IPS DF 4.7 (cell line): ENCODE results near the gene APCDD1.
"Not testable (repeated sequence)": the region's sequence is repeated elsewhere in the genome, so short reads cannot be mapped to it uniquely, and the experiment has no call there.

Experiments
- DNase-seq: peaks from one replicate; pipeline ENCODE4 v3.0.0-alpha.2; 2013; ENCODE audit warnings: low spot score; ENCODE audit errors: extremely low read depth

Gene APCDD1

GRCh38 chr18:10461989-10462388, 7.6 kb downstream of the APCDD1 start:
- DNase-seq: no peak

GRCh38 chr18:10462597-10462996, 8.2 kb downstream of the APCDD1 start:
- DNase-seq: no peak

GRCh38 chr18:10463096-10463495, 8.7 kb downstream of the APCDD1 start:
- no peak for DNase-seq

- no peak for DNase-seq
Measured at GRCh38 chr18:10463741-10464140, 9.3 kb downstream of the APCDD1 start.

GRCh38 chr18:10464161-10464648, 9.8 kb downstream of the APCDD1 start:
- not testable (repeated sequence) for DNase-seq

GRCh38 chr18:10465174-10465939, 10.9 kb downstream of the APCDD1 start:
- DNase-seq: no peak

GRCh38 chr18:10470429-10470828, 16.0 kb downstream of the APCDD1 start:
- no peak for DNase-seq

GRCh38 chr18:10471574-10471973, 17.1 kb downstream of the APCDD1 start:
- no peak for DNase-seq

GRCh38 chr18:10473132-10473531, 18.7 kb downstream of the APCDD1 start:
- no peak for DNase-seq

GRCh38 chr18:10474309-10474708, 19.9 kb downstream of the APCDD1 start:
- no peak for DNase-seq

- no peak for DNase-seq
Measured at GRCh38 chr18:10475276-10475653, 20.8 kb downstream of the APCDD1 start.

- no peak for DNase-seq
Measured at GRCh38 chr18:10475654-10476291, 21.3 kb downstream of the APCDD1 start.

- DNase-seq: no peak
Measured at GRCh38 chr18:10476338-10476791, 21.9 kb downstream of the APCDD1 start.

- DNase-seq: no peak
Measured at GRCh38 chr18:10477121-10477862, 22.9 kb downstream of the APCDD1 start.

GRCh38 chr18:10477863-10478260, 23.4 kb downstream of the APCDD1 start:
- no peak for DNase-seq

GRCh38 chr18:10481831-10482230, 27.4 kb downstream of the APCDD1 start:
- no peak for DNase-seq

- DNase-seq: no peak
Measured at GRCh38 chr18:10482363-10482984, 28.0 kb downstream of the APCDD1 start.

GRCh38 chr18:10482985-10483949, 28.8 kb downstream of the APCDD1 start:
- no peak for DNase-seq

- no peak for DNase-seq
Measured at GRCh38 chr18:10485475-10485874, 31.0 kb downstream of the APCDD1 start.

GRCh38 chr18:10486362-10486761, 31.9 kb downstream of the APCDD1 start:
- DNase-seq: no peak
